Neuronal stem cell (in vitro differentiated cells): ENCODE data around the gene SLC11A2. TPM values are rescaled to one million over a fixed set of nuclear protein-coding genes. Genes with fewer than 3 reads are reported as not detected.

Experiments
- DNase-seq: peaks from one replicate; pipeline ENCODE4 v3.0.0-alpha.2; 2013; ENCODE audit warnings: low spot score
- H2AFZ ChIP-seq: one replicate; pipeline ENCODE4 v1.6.1; 2013; ENCODE audit warnings: mild to moderate bottlenecking, low read length, inconsistent platforms
- H2AK5ac ChIP-seq: 2 replicates; pipeline ENCODE4 v1.6.1; 2013; ENCODE audit warnings: low read depth, mild to moderate bottlenecking, inconsistent platforms, low read length, moderate library complexity, mixed read lengths
- H2BK120ac ChIP-seq: 2 replicates; pipeline ENCODE4 v1.6.1; 2013; ENCODE audit warnings: low read depth, mild to moderate bottlenecking, inconsistent platforms, low read length, moderate library complexity, mixed read lengths
- H2BK12ac ChIP-seq: one replicate; pipeline ENCODE4 v1.6.1; 2013; ENCODE audit warnings: low read length, inconsistent platforms
- H2BK15ac ChIP-seq: 2 replicates; pipeline ENCODE4 v1.6.1; 2013; ENCODE audit warnings: mild to moderate bottlenecking, low read length, inconsistent platforms, mixed read lengths
- H2BK5ac ChIP-seq: one replicate; pipeline ENCODE4 v1.6.1; 2013; ENCODE audit warnings: inconsistent platforms, mild to moderate bottlenecking, low read length, moderate library complexity
- H3K14ac ChIP-seq: one replicate; pipeline ENCODE4 v1.6.1; 2013; ENCODE audit warnings: low read length, inconsistent platforms
- H3K18ac ChIP-seq: 2 replicates; pipeline ENCODE4 v1.6.1; 2013; ENCODE audit warnings: low read length, inconsistent platforms
- H3K23ac ChIP-seq: 2 replicates; pipeline ENCODE4 v1.6.1; 2013; ENCODE audit warnings: low read depth, mild to moderate bottlenecking, mixed read lengths, low read length, inconsistent platforms; ENCODE audit not compliant: poor library complexity
- H3K27ac ChIP-seq: replicated peaks from 3 replicates; pipeline ENCODE4 v1.5.1; 2013; ENCODE audit warnings: low read length, inconsistent platforms
- H3K27me3 ChIP-seq, 3 experiments: 2 replicates each; pipeline ENCODE4 v1.6.1; 2013; ENCODE audit warnings: low read length in 3 of 3, mild to moderate bottlenecking in 2 of 3, inconsistent platforms in 1 of 3, low read depth in 1 of 3, mixed read lengths in 1 of 3, moderate library complexity in 1 of 3; ENCODE audit not compliant: control insufficient read depth in 3 of 3, insufficient read depth in 3 of 3
- H3K36me3 ChIP-seq, 2 donors: replicated peaks in 1 of 2; 2 replicates each; pipeline ENCODE4 v1.6.1; 2013; ENCODE audit warnings: low read length in 2 of 2; ENCODE audit not compliant: control insufficient read depth in 2 of 2, insufficient read depth in 2 of 2
- H3K4ac ChIP-seq: 2 replicates; pipeline ENCODE4 v1.6.1; 2013; ENCODE audit warnings: inconsistent platforms, mild to moderate bottlenecking, low read length, moderate library complexity
- H3K4me1 ChIP-seq, 2 donors: 1 replicate in 1 of 2; 2 replicates in 1 of 2; pipeline ENCODE4 v1.6.1; 2013; ENCODE audit warnings: low read length in 2 of 2, low read depth in 1 of 2; ENCODE audit not compliant: control insufficient read depth in 2 of 2, insufficient read depth in 1 of 2
- H3K4me2 ChIP-seq: one replicate; pipeline ENCODE4 v1.6.1; 2013; ENCODE audit warnings: mild to moderate bottlenecking, low read length, inconsistent platforms; ENCODE audit not compliant: insufficient read depth, poor library complexity, severe bottlenecking
- H3K4me3 ChIP-seq, 2 donors: 2 replicates each; pipeline ENCODE4 v1.5.1; 2013; ENCODE audit warnings: low read length in 2 of 2, mild to moderate bottlenecking in 2 of 2, inconsistent platforms in 1 of 2, moderate library complexity in 1 of 2
- H3K79me1 ChIP-seq: one replicate; pipeline ENCODE4 v1.6.1; 2013; ENCODE audit warnings: low read depth, mild to moderate bottlenecking, inconsistent platforms, low read length, moderate library complexity
- H3K9ac ChIP-seq: one replicate; pipeline ENCODE4 v1.6.1; 2013; ENCODE audit warnings: mild to moderate bottlenecking, low read depth, low read length, inconsistent platforms; ENCODE audit not compliant: poor library complexity
- H3K9me3 ChIP-seq, 2 donors: replicated peaks in 1 of 2; 2 replicates each; pipeline versions ENCODE3 to v1.6.1; 2013; ENCODE audit warnings: low read length in 2 of 2, mild to moderate bottlenecking in 2 of 2, inconsistent platforms in 1 of 2, low read depth in 1 of 2, mixed read lengths in 1 of 2, moderate library complexity in 1 of 2; ENCODE audit not compliant: control insufficient read depth in 2 of 2, insufficient read depth in 1 of 2
- H4K8ac ChIP-seq: one replicate; pipeline ENCODE4 v1.6.1; 2013; ENCODE audit warnings: low read depth, mild to moderate bottlenecking, inconsistent platforms, low read length, moderate library complexity
- H4K91ac ChIP-seq: one replicate; pipeline ENCODE4 v1.6.1; 2013; ENCODE audit warnings: low read length, low read depth, mild to moderate bottlenecking, inconsistent platforms; ENCODE audit not compliant: poor library complexity
- WGBS, 2 donors: extraction: QIAGEN DNeasy Blood & Tissue Kit; methylation state at CpG; one replicate each; pipeline ENCODE4 v1.1.7; 2013; ENCODE audit warnings: missing lambda C conversion rate in 2 of 2, mixed read lengths in 1 of 2; ENCODE audit not compliant: insufficient read length in 2 of 2, insufficient replicate concordance in 1 of 2; ENCODE audit errors: extremely low coverage in 2 of 2; 5-methylcytosine and 5-hydroxymethylcytosine counted together
- polyA plus RNA-seq, 2 experiments: library from polyadenylated mRNA; stranded (reverse); fragments of 200-250 nt; gene quantifications; one replicate each; pipeline ENCODE4 v1.2.3, GENCODE V29; 2013

SLC11A2 gene
- 26.1 TPM for polyA plus RNA-seq (2013, experiment 1 of 2)
- polyA plus RNA-seq (2013, experiment 2 of 2): 27.3 TPM

- Histone ChIP-seq H2BK120ac (peak within 1 kb of the TSS; percentile 98), H3K9me3 (no peaks in the 10 kb centered on the region), H2BK12ac (peak within 1 kb of the TSS; percentile 95), H2BK15ac (peak within 1 kb of the TSS; percentile 99), H3K18ac (peak within 1 kb of the TSS; percentile 99), H3K4me1 (peaks cover 8 to 12% of the 10 kb centered on the region in 2 donors), H3K27me3 (peaks cover 0 to 2% (median 0%) of the 10 kb centered on the region in 3 experiments), H4K8ac (peak within 1 kb of the TSS; percentile 57), H4K91ac (peak within 1 kb of the TSS; percentile 94), H2AK5ac (peak within 1 kb of the TSS; percentile 99), H2AFZ (peak within 1 kb of the TSS; percentile 96), H3K4ac (peak within 1 kb of the TSS; percentile 97), H2BK5ac (peak within 1 kb of the TSS; percentile 95), H3K4me3 (peak within 1 kb of the TSS; percentile 65 to 83), H3K27ac (peak within 1 kb of the TSS; percentile 98), H3K14ac (peak within 1 kb of the TSS; percentile 99), H3K23ac (peak within 1 kb of the TSS; percentile 93), H3K36me3 (peaks cover 0 to under 1% of the 10 kb centered on the region in 2 donors), H3K79me1 (no peaks in the 10 kb centered on the region), H3K4me2 (peak within 1 kb of the TSS; percentile 71), H3K9ac (peak within 1 kb of the TSS; percentile 94)
- no CpG with 5 or more reads among the region's 74 CpGs for WGBS, 2 donors
- peak; percentile 94 for DNase-seq
Observed at GRCh38 chr12:51025836-51026638, at the start of gene SLC11A2. Gene SLC11A2, minus strand, starts transcription at chr12:51026384. Its CDS starts 15,656 bp downstream, at chr12:51010728.

DNA sequence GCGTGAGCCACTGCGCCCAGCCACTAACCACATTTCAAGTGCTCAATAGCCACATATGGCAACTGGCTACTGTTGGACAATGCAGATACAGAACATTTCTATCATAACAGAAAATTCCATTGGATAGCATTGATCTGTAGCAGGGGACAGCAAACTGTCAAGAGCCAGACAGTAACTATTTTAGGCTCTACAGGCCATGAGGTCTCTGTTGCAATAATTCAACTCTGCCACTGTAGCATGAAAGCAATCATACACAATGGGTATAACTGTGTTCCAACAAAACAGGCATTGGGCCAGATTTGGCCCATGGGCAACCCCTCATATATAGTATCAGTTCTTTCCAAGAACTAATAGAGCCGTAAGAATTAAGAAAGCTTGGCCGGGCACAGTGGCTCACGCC is 49.2 kb upstream of the SLC11A2 start:
- no peaks in the 10 kb centered on the region for H3K27me3 ChIP-seq
- no peaks in the 10 kb centered on the region for H3K9me3 ChIP-seq
- no peak overlapping the region for H4K91ac ChIP-seq
- DNase-seq: no peak
- H2BK5ac ChIP-seq: no peak overlapping the region
- no peak overlapping the region for H2BK12ac ChIP-seq
- H2AK5ac ChIP-seq: no peak overlapping the region
- H2BK120ac ChIP-seq: no peak overlapping the region
- no peak overlapping the region for H3K18ac ChIP-seq
- no peak overlapping the region for H3K14ac ChIP-seq
- H3K79me1 ChIP-seq: peaks cover 5% of the 10 kb centered on the region
- WGBS, 2 donors: no CpG with 5 or more reads among the region's 5 CpGs
- no peak overlapping the region for H4K8ac ChIP-seq
- H3K23ac ChIP-seq: no peak overlapping the region
- H3K4me1 ChIP-seq: no peaks in the 10 kb centered on the region
- H3K9ac ChIP-seq: no peak overlapping the region
- peaks cover 14 to 61% of the 10 kb centered on the region in 2 donors for H3K36me3 ChIP-seq
- no peak overlapping the region for H2AFZ ChIP-seq
- no peak overlapping the region for H3K4me2 ChIP-seq
- no peak overlapping the region for H3K4me3 ChIP-seq
- H3K4ac ChIP-seq: no peak overlapping the region
- no peak overlapping the region for H3K27ac ChIP-seq
- no peak overlapping the region for H2BK15ac ChIP-seq

GRCh38 chr12:51071663-51072062 is 45.5 kb upstream of the SLC11A2 start:
- Histone ChIP-seq H3K4me1 (no peaks in the 10 kb centered on the region), H2AFZ (no peak overlapping the region), H3K36me3 (peaks cover 32 to 86% of the 10 kb centered on the region in 2 donors), H2BK5ac (no peak overlapping the region), H4K8ac (no peak overlapping the region), H3K4me3 (no peak overlapping the region), H3K27me3 (no peaks in the 10 kb centered on the region), H3K14ac (no peak overlapping the region), H3K9me3 (peaks cover 0 to 2% of the 10 kb centered on the region in 2 donors), H3K4me2 (no peak overlapping the region), H3K18ac (no peak overlapping the region), H3K4ac (no peak overlapping the region), H2BK15ac (no peak overlapping the region), H2BK12ac (no peak overlapping the region), H4K91ac (no peak overlapping the region), H2BK120ac (no peak overlapping the region), H3K27ac (no peak overlapping the region), H3K23ac (no peak overlapping the region), H2AK5ac (no peak overlapping the region), H3K79me1 (peaks cover 2% of the 10 kb centered on the region), H3K9ac (no peak overlapping the region)
- no CpG with 5 or more reads among the region's 2 CpGs for WGBS, 2 donors
- DNase-seq: no peak

GRCh38 chr12:51070004-51070403 is 43.8 kb upstream of the SLC11A2 start:
- Histone ChIP-seq H2BK12ac (no peak overlapping the region), H2AK5ac (no peak overlapping the region), H3K4ac (no peak overlapping the region), H4K8ac (no peak overlapping the region), H3K27ac (no peak overlapping the region), H3K27me3 (no peaks in the 10 kb centered on the region), H3K4me1 (no peaks in the 10 kb centered on the region), H2BK15ac (no peak overlapping the region), H3K9me3 (peaks cover 0 to 2% of the 10 kb centered on the region in 2 donors), H2BK5ac (no peak overlapping the region), H3K14ac (no peak overlapping the region), H3K23ac (no peak overlapping the region), H3K79me1 (no peaks in the 10 kb centered on the region), H2BK120ac (no peak overlapping the region), H3K4me2 (no peak overlapping the region), H3K36me3 (peaks cover 34 to 84% of the 10 kb centered on the region in 2 donors), H3K18ac (no peak overlapping the region), H2AFZ (no peak overlapping the region), H3K9ac (no peak overlapping the region), H4K91ac (no peak overlapping the region), H3K4me3 (no peak overlapping the region)
- DNase-seq: no peak
- no CpG with 5 or more reads among the region's 3 CpGs for WGBS, 2 donors
